ENCODE data around the gene ZNF804A.

Gene ZNF804A

DNA sequence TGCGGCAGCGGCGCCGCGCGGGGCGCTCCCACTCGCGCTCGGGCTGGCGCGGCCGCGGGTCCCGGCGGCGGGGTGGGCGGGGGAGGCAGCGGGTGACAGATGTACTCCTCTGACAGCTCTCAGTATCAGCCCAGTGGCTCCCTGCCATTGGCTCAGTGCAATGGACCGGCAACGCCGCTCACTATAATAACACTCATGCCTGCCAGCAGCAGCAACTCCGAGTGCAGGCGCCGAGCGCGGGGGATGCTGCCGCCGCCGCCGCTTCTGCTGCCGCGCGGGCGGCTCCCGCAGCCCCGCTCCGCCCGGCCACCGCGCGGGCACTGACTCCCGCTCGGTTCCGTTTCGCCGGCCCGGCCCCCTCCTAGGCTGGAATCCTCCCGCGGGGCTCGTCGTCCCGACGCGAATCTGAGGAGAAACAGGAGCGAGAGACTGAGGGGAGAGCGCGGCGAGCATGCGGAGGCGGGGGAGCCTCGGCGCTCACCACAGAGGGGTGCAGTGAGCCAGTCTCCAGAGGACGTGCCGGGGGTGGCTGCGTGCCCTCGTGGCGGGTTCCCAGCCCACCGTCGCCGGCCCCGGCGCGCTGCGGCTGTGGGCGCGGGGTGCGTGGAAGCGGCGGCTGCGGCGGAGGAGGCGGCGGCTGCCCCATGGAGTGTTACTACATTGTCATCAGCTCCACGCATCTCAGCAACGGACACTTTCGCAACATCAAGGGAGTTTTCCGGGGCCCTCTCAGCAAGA lies at the start of gene ZNF804A:
ZNF804A (plus strand) TSS at position 214 of the 738 bp plus-strand sequence; CDS start at position 645, 431 bp downstream.
- TF ChIP-seq, protein P1, sequence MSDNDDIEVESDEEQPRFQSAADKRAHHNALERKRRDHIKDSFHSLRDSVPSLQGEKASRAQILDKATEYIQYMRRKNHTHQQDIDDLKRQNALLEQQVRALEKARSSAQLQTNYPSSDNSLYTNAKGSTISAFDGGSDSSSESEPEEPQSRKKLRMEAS (IDR thresholded peaks at IDR 0.05; ENCODE audit: low read depth, low read length), result no peak
- TF ChIP-seq MYC (IDR thresholded peaks at IDR 0.05; ENCODE audit: low read depth, low read length) (peak; percentile 44), POLR2A (IDR thresholded peaks at IDR 0.05; ENCODE audit: extremely low read depth, insufficient read length) (peak; percentile 42)
- TF ChIP-seq, protein P2, sequence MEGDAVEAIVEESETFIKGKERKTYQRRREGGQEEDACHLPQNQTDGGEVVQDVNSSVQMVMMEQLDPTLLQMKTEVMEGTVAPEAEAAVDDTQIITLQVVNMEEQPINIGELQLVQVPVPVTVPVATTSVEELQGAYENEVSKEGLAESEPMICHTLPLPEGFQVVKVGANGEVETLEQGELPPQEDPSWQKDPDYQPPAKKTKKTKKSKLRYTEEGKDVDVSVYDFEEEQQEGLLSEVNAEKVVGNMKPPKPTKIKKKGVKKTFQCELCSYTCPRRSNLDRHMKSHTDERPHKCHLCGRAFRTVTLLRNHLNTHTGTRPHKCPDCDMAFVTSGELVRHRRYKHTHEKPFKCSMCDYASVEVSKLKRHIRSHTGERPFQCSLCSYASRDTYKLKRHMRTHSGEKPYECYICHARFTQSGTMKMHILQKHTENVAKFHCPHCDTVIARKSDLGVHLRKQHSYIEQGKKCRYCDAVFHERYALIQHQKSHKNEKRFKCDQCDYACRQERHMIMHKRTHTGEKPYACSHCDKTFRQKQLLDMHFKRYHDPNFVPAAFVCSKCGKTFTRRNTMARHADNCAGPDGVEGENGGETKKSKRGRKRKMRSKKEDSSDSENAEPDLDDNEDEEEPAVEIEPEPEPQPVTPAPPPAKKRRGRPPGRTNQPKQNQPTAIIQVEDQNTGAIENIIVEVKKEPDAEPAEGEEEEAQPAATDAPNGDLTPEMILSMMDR (IDR thresholded peaks at IDR 0.05; ENCODE audit: low read depth, low read length), result no peak
- peak within 1 kb of the TSS; percentile 86 for H3K4me3 ChIP-seq (ENCODE audit: low read depth, low read length)
- peak; percentile 93 for DNase-seq (ENCODE audit: low read depth)

DNA sequence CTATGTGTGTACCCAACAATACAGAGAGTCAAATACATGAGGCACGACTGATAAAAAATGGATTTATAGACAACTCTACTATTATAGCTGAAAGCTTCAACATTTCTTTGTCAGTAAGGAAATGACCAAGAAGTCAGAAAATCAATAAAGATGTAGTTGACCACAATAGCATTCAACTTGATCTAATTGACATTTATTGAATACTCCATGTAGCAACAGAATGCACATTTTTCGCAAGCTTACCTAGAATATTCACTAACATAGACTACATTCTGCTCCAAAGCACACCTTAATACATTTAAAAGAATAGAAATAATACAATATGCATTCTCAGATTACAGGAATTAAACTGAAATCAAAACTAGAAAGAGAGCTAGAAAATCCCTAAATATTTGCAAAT lies 49.2 kb upstream of the ZNF804A start:
- no peak for DNase-seq (ENCODE audit: low read depth)
- H3K4me3 ChIP-seq (ENCODE audit: low read depth, low read length), result no peak overlapping the region
- TF ChIP-seq MYC (IDR thresholded peaks at IDR 0.05; ENCODE audit: low read depth, low read length) (no peak), POLR2A (IDR thresholded peaks at IDR 0.05; ENCODE audit: extremely low read depth, insufficient read length) (no peak)
- TF ChIP-seq, protein P2 (IDR thresholded peaks at IDR 0.05; ENCODE audit: low read depth, low read length), result no peak
- TF ChIP-seq, protein P1 (IDR thresholded peaks at IDR 0.05; ENCODE audit: low read depth, low read length), result no peak

DNA sequence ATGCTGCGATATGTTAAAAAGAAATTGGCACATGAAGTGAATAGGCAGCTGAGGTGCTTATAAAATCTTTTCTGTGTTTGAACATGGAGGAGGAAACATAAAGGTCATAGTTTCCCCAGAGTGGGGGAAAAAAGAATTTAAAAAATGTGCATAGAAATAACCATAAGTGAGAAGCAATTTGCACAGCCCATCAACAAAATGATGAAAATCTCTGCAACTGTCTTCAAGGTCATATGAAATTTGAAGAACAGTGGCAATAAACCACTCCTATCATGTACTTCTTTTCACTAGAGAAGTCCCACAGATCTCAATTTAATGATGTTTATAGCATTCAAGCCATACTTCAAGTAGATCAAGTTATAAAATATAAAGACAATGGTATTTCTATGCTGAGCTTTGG lies 46.7 kb upstream of the ZNF804A start:
- TF ChIP-seq MYC (IDR thresholded peaks at IDR 0.05; ENCODE audit: low read depth, low read length) (no peak), POLR2A (IDR thresholded peaks at IDR 0.05; ENCODE audit: extremely low read depth, insufficient read length) (no peak)
- TF ChIP-seq, protein P2 (IDR thresholded peaks at IDR 0.05; ENCODE audit: low read depth, low read length), result no peak
- TF ChIP-seq, protein P1 (IDR thresholded peaks at IDR 0.05; ENCODE audit: low read depth, low read length), result no peak
- no peak for DNase-seq (ENCODE audit: low read depth)
- H3K4me3 ChIP-seq (ENCODE audit: low read depth, low read length), result no peak overlapping the region

DNA sequence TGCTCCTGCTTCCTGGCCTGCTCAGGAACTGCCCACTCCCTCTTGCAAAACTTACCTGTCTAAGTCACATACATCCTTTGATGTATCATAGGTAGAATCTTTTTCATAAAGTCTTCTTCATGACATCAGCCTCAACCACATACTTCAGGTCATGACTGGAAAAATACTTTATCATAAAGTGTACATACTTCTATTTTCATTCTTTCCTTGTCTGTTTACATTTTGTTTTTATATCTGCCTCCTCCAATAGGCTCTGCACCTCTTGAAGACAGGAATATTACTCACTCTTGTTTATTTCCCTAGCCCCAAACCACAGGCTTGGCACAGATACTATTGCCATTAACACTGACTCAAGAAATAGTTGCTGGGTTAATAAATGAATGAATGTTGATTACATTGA lies 43.6 kb upstream of the ZNF804A start:
- TF ChIP-seq, protein P1 (IDR thresholded peaks at IDR 0.05; ENCODE audit: low read depth, low read length), result no peak
- no peak for TF ChIP-seq POLR2A (IDR thresholded peaks at IDR 0.05; ENCODE audit: extremely low read depth, insufficient read length)
- TF ChIP-seq MYC (IDR thresholded peaks at IDR 0.05; ENCODE audit: low read depth, low read length), result no peak
- TF ChIP-seq, protein P2 (IDR thresholded peaks at IDR 0.05; ENCODE audit: low read depth, low read length), result no peak
- no peak overlapping the region for H3K4me3 ChIP-seq (ENCODE audit: low read depth, low read length)
- DNase-seq (ENCODE audit: low read depth), result no peak

DNA sequence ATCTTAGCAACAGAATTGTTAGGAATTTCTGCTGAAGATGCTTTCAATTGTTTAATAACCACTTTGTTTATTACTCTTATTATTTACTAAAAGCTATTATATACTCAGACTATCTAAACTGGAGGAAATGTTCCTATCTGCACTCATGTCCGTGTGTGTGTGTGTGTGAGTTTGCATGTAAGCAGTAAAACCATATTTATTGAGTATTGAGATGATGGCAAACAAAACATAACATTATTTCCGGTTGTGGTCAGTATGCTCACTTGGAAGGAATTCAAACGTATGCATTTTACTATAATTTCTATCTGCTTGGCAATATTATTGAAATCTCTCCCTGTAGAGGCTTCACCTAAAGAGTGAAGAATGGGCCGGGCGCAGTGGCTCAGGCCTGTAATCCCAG lies 43.0 kb upstream of the ZNF804A start:
- TF ChIP-seq MYC (IDR thresholded peaks at IDR 0.05; ENCODE audit: low read depth, low read length) (no peak), POLR2A (IDR thresholded peaks at IDR 0.05; ENCODE audit: extremely low read depth, insufficient read length) (no peak)
- TF ChIP-seq, protein P1 (IDR thresholded peaks at IDR 0.05; ENCODE audit: low read depth, low read length), result no peak
- TF ChIP-seq, protein P2 (IDR thresholded peaks at IDR 0.05; ENCODE audit: low read depth, low read length), result no peak
- no peak overlapping the region for H3K4me3 ChIP-seq (ENCODE audit: low read depth, low read length)
- no peak for DNase-seq (ENCODE audit: low read depth)
